Measurements from ENCODE around the gene CAMTA1. TPM values are rescaled to one million over a fixed set of nuclear protein-coding genes. Genes with fewer than 3 reads are reported as not detected.

Gene CAMTA1
- total RNA-seq, 2 experiments from 2014 or later, result 43.9 to 73.3 TPM

DNA sequence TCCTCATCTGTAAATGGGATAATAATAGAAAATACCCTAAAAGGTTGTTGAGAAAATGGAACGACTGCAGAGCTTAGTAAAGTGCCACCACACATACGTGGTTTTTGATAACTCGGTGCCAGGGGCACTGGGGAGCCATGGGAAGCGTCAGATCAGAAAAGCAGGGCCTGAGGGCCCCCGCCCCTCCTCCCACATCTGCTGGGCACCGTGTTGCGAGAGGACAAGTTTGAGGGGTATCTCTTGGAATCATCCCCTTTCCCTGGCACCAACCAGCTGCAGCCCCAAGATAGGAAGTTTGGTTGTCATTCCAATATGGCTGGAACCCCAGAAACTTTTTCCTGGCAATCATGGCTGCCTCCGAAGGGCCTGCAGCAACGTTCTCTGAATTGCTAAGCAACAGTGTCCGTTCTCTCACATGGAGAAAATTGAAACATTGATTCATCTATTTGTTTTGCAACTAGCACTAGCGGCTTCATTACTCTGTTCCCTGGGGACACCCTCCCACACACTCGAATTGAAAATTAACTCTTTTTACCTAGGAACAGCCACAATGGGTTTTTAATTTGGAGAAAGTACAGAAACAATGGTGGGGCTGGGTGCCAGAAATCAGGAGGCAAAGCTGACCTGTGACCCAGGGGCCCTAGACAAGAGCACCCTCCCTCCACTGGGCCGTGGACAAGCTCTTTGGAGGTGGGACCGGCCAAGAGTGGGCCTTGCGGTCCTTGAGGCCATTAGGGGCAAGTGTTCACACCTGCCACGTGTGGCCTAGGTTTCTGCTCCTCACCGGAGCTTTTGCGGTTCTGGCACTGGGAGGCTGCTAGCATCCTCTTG lies 795.9 kb downstream of the CAMTA1 start:
- DNase-seq (ENCODE audit: low spot score), result no peak
- BruUV-seq (replicated peaks), result no TSS peak
- intact Hi-C loops (cut with micrococcal nuclease; ENCODE audit: unreplicated experiment), result no loop called here
- Histone ChIP-seq H3K9me2 (ENCODE audit: insufficient read depth, low read length) (no peaks in the 10 kb centered on the region), H3K79me2 (ENCODE audit: insufficient read depth, low read depth, low read length) (no peaks in the 10 kb centered on the region), H3K4me3 (ENCODE audit: low read depth, low read length, poor library complexity, severe bottlenecking) (no peak overlapping the region), H3K36me3 (ENCODE audit: insufficient read depth, low read length) (no peaks in the 10 kb centered on the region), H3K4me1 (ENCODE audit: insufficient read depth, low read length, poor library complexity, severe bottlenecking) (no peaks in the 10 kb centered on the region), H3K27ac (ENCODE audit: low read depth, low read length, poor library complexity, severe bottlenecking) (no peak overlapping the region), H4K20me1 (ENCODE audit: insufficient read depth, low read length) (no peaks in the 10 kb centered on the region), H3K4me2 (ENCODE audit: low read length) (no peak overlapping the region), H2AFZ (ENCODE audit: low read length) (no peak overlapping the region), H3K9me3 (ENCODE audit: low read length) (no peaks in the 10 kb centered on the region)
- CTCF ChIA-PET (ENCODE audit: unreplicated experiment), result no interaction called here
- TF ChIP-seq EZH2phosphoT487 (IDR thresholded peaks at IDR 0.05; ENCODE audit: borderline replicate concordance, low read depth, low read length), result no peak
- TF ChIP-seq, protein P1, sequence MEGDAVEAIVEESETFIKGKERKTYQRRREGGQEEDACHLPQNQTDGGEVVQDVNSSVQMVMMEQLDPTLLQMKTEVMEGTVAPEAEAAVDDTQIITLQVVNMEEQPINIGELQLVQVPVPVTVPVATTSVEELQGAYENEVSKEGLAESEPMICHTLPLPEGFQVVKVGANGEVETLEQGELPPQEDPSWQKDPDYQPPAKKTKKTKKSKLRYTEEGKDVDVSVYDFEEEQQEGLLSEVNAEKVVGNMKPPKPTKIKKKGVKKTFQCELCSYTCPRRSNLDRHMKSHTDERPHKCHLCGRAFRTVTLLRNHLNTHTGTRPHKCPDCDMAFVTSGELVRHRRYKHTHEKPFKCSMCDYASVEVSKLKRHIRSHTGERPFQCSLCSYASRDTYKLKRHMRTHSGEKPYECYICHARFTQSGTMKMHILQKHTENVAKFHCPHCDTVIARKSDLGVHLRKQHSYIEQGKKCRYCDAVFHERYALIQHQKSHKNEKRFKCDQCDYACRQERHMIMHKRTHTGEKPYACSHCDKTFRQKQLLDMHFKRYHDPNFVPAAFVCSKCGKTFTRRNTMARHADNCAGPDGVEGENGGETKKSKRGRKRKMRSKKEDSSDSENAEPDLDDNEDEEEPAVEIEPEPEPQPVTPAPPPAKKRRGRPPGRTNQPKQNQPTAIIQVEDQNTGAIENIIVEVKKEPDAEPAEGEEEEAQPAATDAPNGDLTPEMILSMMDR (conservative IDR thresholded peaks at IDR 0.05; ENCODE audit: low read length), result no peak
- POLR2A ChIA-PET, result interaction anchor here (0.6 kb wide), 1 partner anchor 54 kb away, joined by 3 read pairs; no protein-coding TSS in a partner anchor

DNA sequence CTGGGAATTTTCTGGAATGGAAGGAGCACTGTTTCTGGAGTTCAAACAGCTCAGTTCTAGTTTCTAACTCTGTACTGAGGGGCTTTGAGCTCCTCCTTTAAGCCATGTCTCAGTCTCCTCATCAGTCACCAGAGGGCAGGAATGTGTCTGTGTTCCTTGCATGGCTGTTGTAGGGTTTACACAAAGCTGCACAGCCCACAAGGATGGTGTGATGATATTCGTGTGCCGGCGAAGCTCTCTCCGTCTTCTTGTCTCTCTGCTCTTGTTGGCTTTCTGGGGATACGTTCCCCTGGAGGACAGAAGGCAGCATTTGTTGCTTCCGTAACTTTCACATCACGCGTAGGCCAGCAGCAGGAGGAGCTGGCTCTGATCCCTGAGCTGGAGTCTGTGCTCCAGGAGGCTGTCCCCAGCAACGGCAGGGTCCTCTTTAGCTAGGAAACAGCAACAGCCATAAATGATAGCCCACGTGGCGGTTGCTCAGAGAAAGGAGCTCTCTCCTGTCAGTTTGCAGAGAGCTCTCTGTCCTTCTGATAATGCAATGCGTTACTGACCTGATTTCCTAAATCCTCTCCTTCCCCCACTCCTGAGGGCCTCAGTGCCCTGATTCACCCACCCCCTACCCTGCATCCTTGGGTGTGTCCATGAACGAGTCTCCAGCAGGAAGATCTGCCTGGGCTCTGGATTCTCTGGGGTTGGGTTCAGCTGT lies 796.7 kb downstream of the CAMTA1 start:
- Histone ChIP-seq H3K4me3 (ENCODE audit: low read depth, low read length, poor library complexity, severe bottlenecking) (no peak overlapping the region), H3K9me3 (ENCODE audit: low read length) (no peaks in the 10 kb centered on the region), H3K4me1 (ENCODE audit: insufficient read depth, low read length, poor library complexity, severe bottlenecking) (no peaks in the 10 kb centered on the region), H3K79me2 (ENCODE audit: insufficient read depth, low read depth, low read length) (no peaks in the 10 kb centered on the region), H3K27ac (ENCODE audit: low read depth, low read length, poor library complexity, severe bottlenecking) (no peak overlapping the region), H3K9me2 (ENCODE audit: insufficient read depth, low read length) (no peaks in the 10 kb centered on the region), H4K20me1 (ENCODE audit: insufficient read depth, low read length) (no peaks in the 10 kb centered on the region), H3K36me3 (ENCODE audit: insufficient read depth, low read length) (no peaks in the 10 kb centered on the region), H3K4me2 (ENCODE audit: low read length) (no peak overlapping the region), H2AFZ (ENCODE audit: low read length) (no peak overlapping the region)
- DNase-seq (ENCODE audit: low spot score), result no peak
- no TSS peak for BruUV-seq (replicated peaks)
- intact Hi-C loops (cut with micrococcal nuclease; ENCODE audit: unreplicated experiment), result no loop called here
- no peak for TF ChIP-seq EZH2phosphoT487 (IDR thresholded peaks at IDR 0.05; ENCODE audit: borderline replicate concordance, low read depth, low read length)
- TF ChIP-seq, protein P1 (conservative IDR thresholded peaks at IDR 0.05; ENCODE audit: low read length), result no peak
- POLR2A ChIA-PET, result interaction anchor here (0.6 kb wide), 1 partner anchor 36 kb away, joined by 4 read pairs; no protein-coding TSS in a partner anchor
- CTCF ChIA-PET (ENCODE audit: unreplicated experiment), result interaction anchor here (0.6 kb wide), 1 partner anchor 33 kb away, joined by 6 read pairs; no protein-coding TSS in a partner anchor
